Germinal center (tissue), 1 donor: Measurements from ENCODE around the gene DAGLB.
"Not testable (repeated sequence)": the region's sequence is repeated elsewhere in the genome, so short reads cannot be mapped to it uniquely, and the experiment has no call there.

Experiments used
- DNase-seq: peaks from one replicate; pipeline ENCODE4 v3.0.0; 2012; ENCODE audit warnings: mixed read lengths, low spot score

Gene DAGLB

GRCh38 chr7:6430271-6430940 lies 17.3 kb downstream of the DAGLB start:
- no peak for DNase-seq

- DNase-seq: no peak
Observed at GRCh38 chr7:6425948-6426347, 21.8 kb downstream of the DAGLB start.

- no peak for DNase-seq
Observed at GRCh38 chr7:6423942-6424701, 23.6 kb downstream of the DAGLB start.

GRCh38 chr7:6422926-6423632 lies 24.7 kb downstream of the DAGLB start:
- DNase-seq: no peak

- DNase-seq: no peak
Observed at GRCh38 chr7:6422095-6422494, 25.7 kb downstream of the DAGLB start.

- DNase-seq: no peak
Observed at GRCh38 chr7:6420680-6421079, 27.1 kb downstream of the DAGLB start.

GRCh38 chr7:6419310-6419773 lies 28.4 kb downstream of the DAGLB start:
- DNase-seq: no peak

- DNase-seq: no peak
Observed at GRCh38 chr7:6417408-6417807, 30.3 kb downstream of the DAGLB start.

DNA sequence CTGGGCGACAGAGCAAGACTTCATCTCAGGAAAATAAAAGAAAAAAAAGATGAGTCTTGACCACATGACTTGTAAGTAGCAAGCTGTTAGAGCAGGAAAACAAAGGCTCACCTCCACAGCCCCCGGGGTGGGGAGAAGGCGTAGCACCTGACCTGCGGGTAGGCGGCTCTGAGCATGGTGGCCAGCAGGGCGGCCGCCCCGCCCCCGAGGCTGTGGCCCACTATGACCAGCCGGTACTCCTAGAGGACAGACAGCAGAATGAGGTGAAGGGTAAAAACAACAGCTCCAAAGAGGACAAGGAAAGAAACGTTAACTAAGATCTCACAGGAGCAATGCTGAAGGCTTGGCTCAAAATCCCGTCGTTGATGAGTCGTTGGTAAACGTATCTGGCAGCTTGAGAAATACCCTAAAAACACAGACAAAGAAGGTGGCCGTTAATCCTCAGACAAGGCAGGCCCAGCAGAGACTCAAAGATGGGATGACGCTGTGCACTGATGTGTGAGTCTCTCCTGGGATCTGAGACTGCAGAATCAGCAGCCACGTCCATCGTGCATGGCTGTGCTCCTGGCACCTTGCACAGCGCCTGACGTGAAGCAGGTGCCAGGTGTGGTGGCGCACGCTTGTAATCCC lies 31.1 kb downstream of the DAGLB start:
- DNase-seq: no peak

DNA sequence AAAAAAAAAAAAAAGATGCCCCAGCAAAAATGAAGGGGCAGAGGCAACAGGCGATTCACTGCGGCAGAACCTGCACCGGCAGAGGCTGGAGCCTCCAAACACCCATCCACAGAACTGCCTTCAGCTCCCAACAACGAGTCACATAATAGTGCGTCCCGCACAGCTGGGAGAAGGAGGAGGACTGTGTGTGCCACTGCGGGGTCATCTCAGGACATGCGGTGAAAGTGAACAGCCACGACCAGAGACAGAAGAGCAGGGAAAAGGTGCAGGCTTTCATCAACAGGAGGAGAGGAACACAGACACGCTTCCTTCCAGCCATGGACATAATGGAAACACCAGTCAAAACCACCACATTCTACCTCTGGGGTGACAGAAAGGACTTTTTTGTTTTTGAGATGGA lies 34.1 kb downstream of the DAGLB start:
- DNase-seq: no peak

DNA sequence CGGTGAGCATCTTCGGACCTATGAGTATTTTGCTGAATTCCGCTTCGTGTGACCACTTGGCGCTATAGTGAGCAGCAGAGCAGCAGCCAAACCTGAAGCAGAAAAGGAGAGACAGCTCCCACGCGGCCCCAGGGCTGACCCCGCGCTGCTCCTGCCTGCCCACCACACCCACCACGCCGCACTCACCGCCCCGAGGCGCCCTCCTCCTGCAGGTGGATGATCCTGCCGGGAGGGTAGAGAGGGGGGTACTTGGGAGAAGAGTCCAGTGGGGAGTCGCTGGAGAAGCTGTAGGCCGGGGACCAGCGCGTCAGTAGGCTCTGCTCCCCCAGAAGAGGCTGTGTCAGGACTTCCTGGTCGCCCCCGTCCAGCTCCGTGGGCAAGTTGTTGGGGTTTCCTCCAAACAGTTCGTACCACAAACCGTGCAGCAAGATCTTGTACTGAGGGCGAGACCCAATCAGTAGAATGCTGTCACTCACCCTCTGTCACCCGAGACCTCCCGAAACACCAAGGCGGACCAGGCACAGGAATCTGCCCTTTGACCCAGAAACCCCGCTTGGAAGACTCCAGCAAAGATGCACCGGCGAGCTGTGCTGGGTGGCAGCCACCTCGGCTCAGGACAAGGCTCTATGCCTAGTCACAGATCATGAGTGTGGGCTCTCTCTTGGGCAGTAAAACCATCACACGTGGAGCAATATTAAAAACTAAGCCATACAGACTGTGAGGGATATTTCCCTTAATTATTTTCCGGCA lies 37.6 kb downstream of the DAGLB start:
- no peak for DNase-seq

DNA sequence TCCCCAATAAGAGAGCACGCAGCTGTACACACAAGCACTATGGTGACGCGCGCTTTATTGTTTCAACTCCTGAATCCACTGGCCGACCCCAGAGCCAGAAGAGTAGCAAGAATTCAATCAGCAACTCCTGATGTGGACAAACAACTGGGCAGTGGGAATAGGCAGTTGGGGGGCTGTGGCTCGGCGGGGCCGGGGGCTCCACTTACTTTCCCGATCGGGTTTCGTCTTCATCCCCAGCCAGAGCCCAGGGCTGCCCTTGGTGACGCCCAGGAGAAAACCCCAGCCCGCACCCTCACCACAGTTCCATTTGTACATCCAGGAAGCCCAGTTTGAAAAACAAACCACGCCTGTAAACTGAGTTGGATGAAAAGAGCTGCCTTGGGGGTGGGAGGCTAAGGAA lies 38.7 kb downstream of the DAGLB start:
- DNase-seq: no peak

DNA sequence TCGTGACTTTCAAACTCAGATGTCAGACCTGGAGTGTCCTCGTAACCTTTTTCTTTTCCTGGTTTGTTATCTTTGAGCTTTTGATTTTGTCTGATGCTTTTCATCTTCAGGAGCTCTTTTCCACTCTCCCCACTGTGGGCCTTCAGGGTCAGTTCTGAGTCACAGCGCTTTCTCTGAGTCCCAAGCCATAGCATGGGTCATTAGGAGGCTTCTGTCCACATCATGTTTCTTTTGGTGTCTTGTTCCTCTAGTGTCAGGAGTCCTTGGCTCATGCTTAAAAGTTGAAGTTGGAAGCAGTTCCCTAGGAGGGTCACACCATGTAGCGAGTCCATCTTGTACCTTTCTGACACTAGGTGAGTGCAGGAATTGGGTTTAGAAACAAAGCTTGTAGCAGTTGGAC lies 40.3 kb downstream of the DAGLB start:
- no peak for DNase-seq

GRCh38 chr7:6406121-6406520 lies 41.6 kb downstream of the DAGLB start:
- DNase-seq: no peak

DNA sequence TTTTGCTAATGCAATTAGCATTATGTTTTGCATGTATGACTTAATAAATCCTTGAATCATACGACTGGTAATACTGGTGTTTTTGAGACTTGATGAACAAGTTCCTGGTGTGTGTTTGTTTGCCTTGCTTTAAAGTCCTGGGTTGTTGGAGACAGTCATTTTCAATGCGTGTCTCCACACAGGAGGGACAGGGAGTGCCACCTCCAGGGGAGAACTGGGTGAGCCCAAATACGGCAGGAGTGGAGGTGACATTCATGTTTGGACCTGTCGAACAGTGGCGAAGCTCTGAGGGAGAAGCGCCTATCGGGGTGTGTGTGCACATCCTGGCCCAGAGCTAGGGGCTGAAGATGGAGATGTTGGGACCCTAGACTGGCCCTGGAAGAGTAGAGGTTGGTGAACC lies 43.8 kb downstream of the DAGLB start:
- no peak for DNase-seq

GRCh38 chr7:6402741-6403140 lies 45.0 kb downstream of the DAGLB start:
- no peak for DNase-seq

GRCh38 chr7:6402041-6402440 lies 45.7 kb downstream of the DAGLB start:
- no peak for DNase-seq

GRCh38 chr7:6401536-6401935 lies 46.2 kb downstream of the DAGLB start:
- no peak for DNase-seq

GRCh38 chr7:6400243-6401105 lies 47.3 kb downstream of the DAGLB start:
- not testable (repeated sequence) for DNase-seq

- DNase-seq: no peak
Observed at GRCh38 chr7:6399351-6399750, 48.4 kb downstream of the DAGLB start.

- DNase-seq: no peak
Observed at GRCh38 chr7:6398943-6399342, 48.8 kb downstream of the DAGLB start.
